Esophagus squamous epithelium (tissue), 4 donors: ENCODE results near the gene INAFM2.

Source experiments
- CTCF ChIP-seq, 6 experiments: fragments of 450-650 bp in 4 of 6; fragments of 200-600 bp in 2 of 6; sonication (generic) in 2 of 6; IDR thresholded peaks; one replicate each; pipeline ENCODE4 v1.5.1; 2016 to 2019; ENCODE audit warnings: antibody characterized with exemption in 6 of 6, mild to moderate bottlenecking in 4 of 6, moderate library complexity in 4 of 6
- POLR2A ChIP-seq, 4 donors: fragments of 450-650 bp; IDR thresholded peaks; one replicate each; pipeline ENCODE4 v1.6.1; 2017; ENCODE audit warnings: antibody characterized with exemption in 4 of 4, mild to moderate bottlenecking in 4 of 4, moderate library complexity in 3 of 4

- TF ChIP-seq CTCF (IDR thresholded peaks at IDR 0.05) (no peak), POLR2A (IDR thresholded peaks at IDR 0.05) (no peak)
Measured at GRCh38 chr15:40366457-40367370, 43.2 kb downstream of the INAFM2 start.
